HAP-1 (cell line): Measurements from ENCODE around the gene ATG101.
"Not testable (repeated sequence)": the region's sequence is repeated elsewhere in the genome, so short reads cannot be mapped to it uniquely, and the experiment has no call there.

ENCODE experiments used
- DNase-seq, 2 experiments: peaks; one replicate each; pipeline ENCODE4 v3.0.0-alpha.2; 2016 to 2020; ENCODE audit warnings: low spot score in 2 of 2
- H3K27me3 ChIP-seq: fragments of 250-450 bp; sonication (Bioruptor Pico); 2 replicates; pipeline ENCODE4 v1.5.1; 2020; ENCODE audit warnings: low read depth, mild to moderate bottlenecking, moderate library complexity
- H3K36me3 ChIP-seq: fragments of 250-450 bp; sonication (Bioruptor Pico); replicated peaks from 2 replicates; pipeline ENCODE4 v1.5.1; 2020; ENCODE audit warnings: mild to moderate bottlenecking
- H3K4me1 ChIP-seq: fragments of 250-450 bp; sonication (Bioruptor Pico); 2 replicates; pipeline ENCODE4 v1.5.1; 2020; ENCODE audit warnings: mild to moderate bottlenecking
- H3K4me3 ChIP-seq: fragments of 250-450 bp; sonication (Bioruptor Pico); 2 replicates; pipeline ENCODE4 v1.5.1; 2020; ENCODE audit warnings: mild to moderate bottlenecking, moderate library complexity
- H3K9me3 ChIP-seq: fragments of 250-450 bp; sonication (Bioruptor Pico); 2 replicates; pipeline ENCODE4 v1.5.1; 2020; ENCODE audit warnings: mild to moderate bottlenecking, moderate library complexity
- in situ Hi-C: fragments of 300-500 bp; cut with MboI; formaldehyde crosslinking; loops from 3 replicates; pipeline ENCODE4 v1.14.3; 2020; ENCODE audit warnings: low sequenced_read_pairs, inconsistent platforms, mixed read lengths

Gene ATG101

DNA sequence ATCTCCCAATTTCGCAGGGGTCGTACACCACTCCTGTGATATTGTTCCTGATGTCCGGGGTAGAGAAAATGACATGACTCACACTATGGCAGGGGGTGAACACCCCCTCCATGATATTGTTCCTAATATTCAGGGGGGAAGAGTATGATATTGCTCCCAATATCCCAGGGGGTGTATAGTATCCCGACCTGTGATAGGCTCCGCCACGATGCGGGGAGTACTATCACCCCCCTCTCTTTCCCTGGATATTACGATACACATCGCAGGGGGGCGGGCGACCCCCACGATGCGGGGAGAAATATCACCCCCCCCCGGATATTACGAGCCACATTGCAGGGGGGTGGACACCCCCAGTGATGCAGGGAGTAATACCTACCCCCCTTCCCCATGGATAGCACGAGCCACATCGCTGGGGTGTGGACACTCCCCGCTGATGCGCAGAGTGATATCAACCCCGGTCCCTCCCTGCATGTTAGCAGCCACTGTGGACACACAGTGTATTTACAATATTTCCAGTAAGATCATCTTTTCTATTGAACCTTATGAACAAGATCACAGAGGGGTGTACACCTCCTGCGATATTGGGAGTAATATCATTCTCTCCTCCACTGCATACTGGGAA is 27.4 kb downstream of the ATG101 start:
- H3K4me1 ChIP-seq, result no peaks in the 10 kb centered on the region
- DNase-seq, result no peak
- H3K9me3 ChIP-seq, result no peaks in the 10 kb centered on the region
- peaks cover 21% of the 10 kb centered on the region for H3K27me3 ChIP-seq
- in situ Hi-C loops, result no loop called here
- no peaks in the 10 kb centered on the region for H3K36me3 ChIP-seq
- H3K4me3 ChIP-seq, result no peak overlapping the region

DNA sequence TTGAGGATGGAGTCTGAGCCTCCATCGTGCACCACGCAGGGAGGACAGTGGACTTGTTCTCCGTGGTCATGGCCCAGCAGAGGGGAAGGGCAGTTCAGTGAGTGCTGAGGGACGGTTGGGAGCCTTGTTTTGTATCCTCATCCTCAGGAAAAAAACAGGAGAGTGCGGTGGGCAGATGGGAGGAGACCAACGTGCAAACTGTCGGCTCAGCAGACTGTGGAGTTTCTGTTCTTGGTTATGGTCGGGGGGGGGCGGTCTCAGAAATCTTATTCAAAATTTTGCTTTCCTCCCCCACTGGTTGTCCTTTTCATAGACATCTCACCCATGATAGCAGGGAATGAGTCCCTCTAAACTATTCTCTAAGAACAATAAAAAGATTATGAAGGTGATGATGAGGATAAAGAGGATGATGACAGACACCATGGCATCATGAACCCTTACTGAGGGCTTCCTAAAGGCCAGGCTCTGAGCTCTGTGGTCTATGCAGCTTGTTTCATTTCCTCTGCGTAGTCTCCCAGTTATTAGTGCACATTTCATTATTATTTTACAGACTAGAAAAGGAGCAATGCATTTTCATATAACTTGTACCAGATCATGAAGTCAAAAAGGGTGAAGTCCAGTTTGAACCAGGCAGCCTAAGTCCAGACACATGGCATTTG is 34.8 kb downstream of the ATG101 start:
- H3K4me1 ChIP-seq, in situ Hi-C loops, DNase-seq, H3K36me3 ChIP-seq, H3K9me3 ChIP-seq, H3K4me3 ChIP-seq: not testable (repeated sequence)
- peaks cover 51% of the 10 kb centered on the region for H3K27me3 ChIP-seq

- H3K36me3 ChIP-seq, H3K9me3 ChIP-seq, in situ Hi-C loops, DNase-seq, H3K4me3 ChIP-seq, H3K27me3 ChIP-seq: not testable (repeated sequence)
- H3K4me1 ChIP-seq, result peaks cover 11% of the 10 kb centered on the region
Observed at GRCh38 chr12:52116222-52117125, 46.7 kb downstream of the ATG101 start.

- H3K9me3 ChIP-seq, H3K4me3 ChIP-seq, H3K36me3 ChIP-seq, H3K27me3 ChIP-seq, in situ Hi-C loops, DNase-seq: not testable (repeated sequence)
- H3K4me1 ChIP-seq, result peaks cover 14% of the 10 kb centered on the region
Observed at GRCh38 chr12:52117806-52118475, 48.2 kb downstream of the ATG101 start.

GRCh38 chr12:52119398-52120254 is 49.8 kb downstream of the ATG101 start:
- Histone ChIP-seq H3K4me3 (no peak overlapping the region), H3K4me1 (peaks cover 14% of the 10 kb centered on the region), H3K27me3 (no peaks in the 10 kb centered on the region; the same call in 1 of the 2 replicates), H3K36me3 (no peaks in the 10 kb centered on the region), H3K9me3 (no peaks in the 10 kb centered on the region)
- DNase-seq, result peak in 1 of 2 experiments; percentile 66
- in situ Hi-C loops, result loop anchor here (5.0 kb wide), 1 partner anchor 92 kb away; no protein-coding TSS in a partner anchor

DNA sequence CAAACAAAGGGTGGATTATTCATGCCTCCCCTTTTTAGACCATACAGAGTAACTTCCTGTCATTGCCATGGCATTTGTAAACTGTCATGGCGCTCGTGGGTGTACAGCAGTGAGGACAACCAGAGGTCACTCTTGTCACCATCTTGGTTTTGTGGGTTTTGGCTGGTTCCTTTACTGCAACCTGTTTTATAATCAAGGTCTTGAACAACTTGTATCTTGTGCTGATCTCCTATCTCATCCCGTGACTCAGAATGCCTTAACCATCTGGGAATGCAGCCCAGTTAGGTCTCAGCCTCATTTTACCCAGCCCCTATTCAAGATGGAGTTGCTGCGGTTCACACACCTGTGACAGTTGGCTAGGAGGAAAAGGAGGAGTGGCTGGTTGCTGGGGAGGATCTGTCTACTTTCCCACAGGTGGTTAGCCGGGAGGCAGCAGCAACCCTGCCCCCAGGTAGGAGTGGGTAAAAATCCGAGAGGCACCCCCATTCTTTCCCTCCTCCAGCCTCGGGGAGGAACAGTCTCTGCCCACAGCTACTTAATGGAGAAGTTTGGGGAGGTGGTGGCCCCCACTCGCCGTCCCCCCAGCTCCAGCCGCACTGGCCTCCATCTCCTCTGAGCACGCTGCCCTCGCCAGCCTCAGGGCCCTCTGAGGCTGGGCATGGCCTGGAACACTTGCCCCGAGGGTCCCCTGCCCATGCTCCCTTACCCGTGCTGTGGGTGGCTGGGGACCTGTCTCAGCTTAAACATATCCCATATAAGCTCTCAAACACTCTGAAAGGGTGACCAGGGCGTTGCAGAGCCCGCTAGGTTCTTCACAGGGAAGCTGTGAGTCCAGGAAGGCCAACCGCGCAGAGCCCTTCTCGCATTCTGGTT is 51.4 kb downstream of the ATG101 start:
- no peaks in the 10 kb centered on the region for H3K27me3 ChIP-seq
- peaks cover 20% of the 10 kb centered on the region for H3K4me1 ChIP-seq
- DNase-seq, result peak; percentile 69 to 73
- in situ Hi-C loops, result loop anchor here (5.0 kb wide), 1 partner anchor 94 kb away; no protein-coding TSS in a partner anchor
- no peaks in the 10 kb centered on the region for H3K36me3 ChIP-seq
- H3K4me3 ChIP-seq, result no peak overlapping the region
- H3K9me3 ChIP-seq, result no peaks in the 10 kb centered on the region

- no peaks in the 10 kb centered on the region for H3K9me3 ChIP-seq
- peak; percentile 83 to 88 for DNase-seq
- in situ Hi-C loops, result loop anchor here (5.0 kb wide), 1 partner anchor 95 kb away; no protein-coding TSS in a partner anchor
- H3K27me3 ChIP-seq, result no peaks in the 10 kb centered on the region
- H3K4me1 ChIP-seq, result peaks cover 20% of the 10 kb centered on the region
- no peaks in the 10 kb centered on the region for H3K36me3 ChIP-seq
- no peak overlapping the region for H3K4me3 ChIP-seq
Observed at GRCh38 chr12:52121824-52122539, 52.2 kb downstream of the ATG101 start.

DNA sequence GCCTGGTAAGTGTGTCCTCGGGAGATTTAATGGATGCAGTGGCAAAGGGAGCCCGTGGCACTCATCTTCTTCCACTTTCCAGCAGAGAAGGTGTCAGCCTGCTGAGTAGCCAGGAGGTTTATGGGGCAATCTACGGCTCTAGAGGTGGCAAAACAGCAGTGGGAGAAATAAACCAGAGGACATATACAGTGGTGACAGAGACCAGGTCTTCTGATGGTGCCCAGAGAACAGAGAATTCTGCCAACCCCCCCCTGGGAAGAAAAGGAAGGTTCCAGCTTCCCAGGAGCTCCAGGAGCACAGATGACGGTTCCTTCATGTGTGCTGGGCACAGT is 52.7 kb downstream of the ATG101 start:
- Histone ChIP-seq H3K27me3 (no peaks in the 10 kb centered on the region), H3K4me3 (no peak overlapping the region), H3K4me1 (peaks cover 20% of the 10 kb centered on the region), H3K36me3 (no peaks in the 10 kb centered on the region), H3K9me3 (no peaks in the 10 kb centered on the region)
- DNase-seq, result no peak
- in situ Hi-C loops, result loop anchor here (5.0 kb wide), 1 partner anchor 95 kb away; no protein-coding TSS in a partner anchor

GRCh38 chr12:52122904-52123303 is 53.1 kb downstream of the ATG101 start:
- Histone ChIP-seq H3K9me3 (no peaks in the 10 kb centered on the region), H3K4me1 (peaks cover 20% of the 10 kb centered on the region), H3K27me3 (no peaks in the 10 kb centered on the region), H3K36me3 (no peaks in the 10 kb centered on the region), H3K4me3 (no peak overlapping the region)
- no peak for DNase-seq
- in situ Hi-C loops, result loop anchor here (5.0 kb wide), 1 partner anchor 96 kb away; no protein-coding TSS in a partner anchor

GRCh38 chr12:52123487-52124186 is 53.9 kb downstream of the ATG101 start:
- in situ Hi-C loops, result loop anchor here (5.0 kb wide), 1 partner anchor 96 kb away; no protein-coding TSS in a partner anchor
- H3K36me3 ChIP-seq, result no peaks in the 10 kb centered on the region
- no peaks in the 10 kb centered on the region for H3K9me3 ChIP-seq
- DNase-seq, result no peak
- H3K4me1 ChIP-seq, result peaks cover 20% of the 10 kb centered on the region
- no peaks in the 10 kb centered on the region for H3K27me3 ChIP-seq
- no peak overlapping the region for H3K4me3 ChIP-seq

- Histone ChIP-seq H3K4me1 (peaks cover 19% of the 10 kb centered on the region), H3K36me3 (no peaks in the 10 kb centered on the region), H3K27me3 (no peaks in the 10 kb centered on the region), H3K9me3 (no peaks in the 10 kb centered on the region), H3K4me3 (no peak overlapping the region)
- in situ Hi-C loops, result no loop called here
- peak in 1 of 2 experiments; percentile 52 for DNase-seq
Observed at GRCh38 chr12:52125476-52125900, 55.7 kb downstream of the ATG101 start.
